ENCODE data around the gene CHST12. TPM values are rescaled to one million over a fixed set of nuclear protein-coding genes. Genes with fewer than 3 reads are reported as not detected.
"Not testable (repeated sequence)": the region's sequence is repeated elsewhere in the genome, so short reads cannot be mapped to it uniquely, and the experiment has no call there.

CHST12 gene
- polyA plus RNA-seq, 1 donor from 2014 or later, result 24.9 TPM

DNA sequence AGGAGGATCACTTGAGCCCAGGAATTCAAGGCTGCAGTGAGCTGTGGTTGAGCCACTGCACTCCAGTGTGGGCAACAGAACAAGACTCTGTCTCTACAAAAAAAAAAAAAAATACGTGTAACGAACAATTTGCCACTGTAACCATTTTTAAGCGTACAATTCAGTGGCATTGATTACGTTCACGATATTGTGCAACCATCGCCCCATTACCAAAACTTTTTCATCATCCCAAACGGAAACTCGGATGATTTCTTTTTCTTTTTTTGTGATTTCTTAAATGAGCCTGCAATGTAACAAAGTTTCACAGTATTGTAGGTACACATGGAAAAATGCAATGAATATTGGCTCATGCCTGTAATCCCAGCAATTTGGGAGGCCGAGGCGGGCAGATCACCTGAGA is 63.3 kb downstream of the CHST12 start:
- Mint-ChIP-seq H3K9me3 (no peaks in the 10 kb centered on the region), H3K36me3 (no peaks in the 10 kb centered on the region), H3K27ac (no peak overlapping the region), H3K4me3 (no peak overlapping the region), H3K27me3 (peaks cover 3% of the 10 kb centered on the region), H3K4me1 (peaks cover 2 to 5% (median 2%) of the 10 kb centered on the region in 3 donors)

DNA sequence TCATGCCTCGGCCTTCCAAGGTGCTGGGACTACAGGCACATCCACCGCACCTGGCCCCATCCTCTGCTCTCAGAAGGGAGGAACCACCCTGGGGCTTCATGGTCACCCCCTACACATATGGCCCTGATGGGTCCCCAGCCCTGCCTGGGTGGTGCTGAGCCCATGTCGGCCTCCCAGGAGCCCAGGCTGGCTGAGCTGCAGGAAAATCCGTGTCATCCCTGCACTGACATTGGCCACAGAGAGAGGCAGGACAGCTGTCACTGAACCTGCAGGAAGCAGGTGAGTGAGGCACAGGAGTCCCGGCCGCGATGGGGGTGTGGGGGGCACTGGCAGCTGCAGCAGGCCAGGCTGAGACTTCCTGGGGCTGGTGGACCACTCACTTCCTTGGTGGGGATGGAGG is 64.8 kb downstream of the CHST12 start:
- peaks cover 3% of the 10 kb centered on the region for H3K27me3 Mint-ChIP-seq
- H3K4me3 Mint-ChIP-seq, result no peak overlapping the region
- peaks cover 2 to 5% (median 2%) of the 10 kb centered on the region in 3 donors for H3K4me1 Mint-ChIP-seq
- no peak overlapping the region for H3K27ac Mint-ChIP-seq
- no peaks in the 10 kb centered on the region for H3K9me3 Mint-ChIP-seq
- H3K36me3 Mint-ChIP-seq, result no peaks in the 10 kb centered on the region

DNA sequence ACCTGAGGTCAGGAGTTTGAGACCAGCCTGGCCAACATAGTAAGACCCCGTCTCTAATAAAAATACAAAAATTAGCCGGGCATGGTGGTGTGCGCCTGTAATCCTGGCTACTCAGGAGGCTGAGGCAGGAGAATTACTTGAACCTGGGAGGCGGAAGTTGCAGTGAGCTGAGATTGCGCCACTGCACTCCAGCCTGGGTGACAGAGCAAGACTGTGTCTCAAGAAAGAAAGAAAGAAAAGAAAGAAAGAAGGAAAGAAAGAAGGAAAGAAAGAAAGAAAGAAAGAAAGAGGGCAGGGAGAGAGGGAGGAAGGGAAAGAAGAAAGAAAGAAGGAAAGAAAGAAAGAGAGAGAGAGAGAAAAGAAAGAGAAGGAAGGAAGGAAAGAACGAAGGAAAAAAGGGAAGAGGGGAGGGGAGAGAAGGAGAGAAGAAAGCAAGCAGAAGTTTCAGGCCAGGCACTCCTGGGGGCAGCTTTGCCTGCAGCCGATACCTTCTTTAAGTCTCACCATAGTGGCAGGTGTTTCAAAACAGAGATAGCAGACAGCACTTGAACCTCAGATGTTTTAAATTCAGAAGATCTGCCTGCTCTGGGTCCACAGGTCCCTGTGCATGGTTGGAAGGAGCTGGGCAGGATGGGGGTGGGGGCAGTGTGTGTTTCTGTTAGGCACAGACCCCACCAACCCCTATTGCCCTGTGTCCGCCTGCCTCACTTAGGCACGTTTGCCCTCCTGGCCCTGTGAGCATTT is 66.2 kb downstream of the CHST12 start:
- not testable (repeated sequence) for H3K27ac Mint-ChIP-seq, H3K9me3 Mint-ChIP-seq, H3K27me3 Mint-ChIP-seq

GRCh38 chr7:2470204-2471021 is 67.0 kb downstream of the CHST12 start:
- Mint-ChIP-seq H3K27ac (no peak overlapping the region), H3K4me3 (no peak overlapping the region), H3K4me1 (peaks cover 2 to 5% (median 2%) of the 10 kb centered on the region in 3 donors), H3K27me3 (peaks cover 3% of the 10 kb centered on the region), H3K36me3 (no peaks in the 10 kb centered on the region), H3K9me3 (no peaks in the 10 kb centered on the region)

More for the DNA sequence above, 66.2 kb downstream of the CHST12 start:
- H3K4me1 Mint-ChIP-seq, H3K36me3 Mint-ChIP-seq: not testable (repeated sequence)
- H3K4me3 Mint-ChIP-seq, result peak overlapping the region in 1 of 4 donors; percentile 10

GRCh38 chr7:2471022-2471329 is 67.6 kb downstream of the CHST12 start:
- no peaks in the 10 kb centered on the region for H3K36me3 Mint-ChIP-seq
- no peak overlapping the region for H3K27ac Mint-ChIP-seq
- H3K4me3 Mint-ChIP-seq, result no peak overlapping the region
- H3K27me3 Mint-ChIP-seq, result peaks cover 3% of the 10 kb centered on the region
- H3K9me3 Mint-ChIP-seq, result no peaks in the 10 kb centered on the region
- H3K4me1 Mint-ChIP-seq, result peaks cover 2 to 5% (median 2%) of the 10 kb centered on the region in 3 donors

DNA sequence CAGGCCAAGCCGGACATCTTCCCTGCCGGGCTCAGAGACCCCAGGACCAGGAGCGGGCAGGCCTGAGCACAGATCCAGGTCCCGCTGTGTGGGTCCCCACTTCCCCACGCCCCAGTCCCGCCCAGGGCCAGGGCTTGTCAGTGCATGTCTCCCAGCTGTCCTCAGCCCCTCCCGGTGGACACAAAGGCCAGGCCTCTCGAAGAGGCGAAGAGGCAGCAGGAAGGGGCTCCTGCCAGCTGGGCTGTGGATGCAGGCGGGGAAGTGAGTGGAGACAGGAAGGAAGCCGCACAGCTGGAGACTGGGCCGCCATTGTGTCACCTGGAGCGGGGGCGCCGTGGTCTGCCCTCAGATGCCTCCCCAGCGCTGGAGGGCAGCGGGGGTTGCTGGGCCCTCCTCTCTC is 68.0 kb downstream of the CHST12 start:
- Mint-ChIP-seq H3K36me3 (no peaks in the 10 kb centered on the region), H3K9me3 (no peaks in the 10 kb centered on the region), H3K4me1 (peaks cover 2 to 5% (median 2%) of the 10 kb centered on the region in 3 donors), H3K27ac (no peak overlapping the region), H3K4me3 (no peak overlapping the region), H3K27me3 (peaks cover 3% of the 10 kb centered on the region)

GRCh38 chr7:2472739-2473138 is 69.3 kb downstream of the CHST12 start:
- Mint-ChIP-seq H3K27ac (no peak overlapping the region), H3K9me3 (no peaks in the 10 kb centered on the region), H3K36me3 (no peaks in the 10 kb centered on the region)

GRCh38 chr7:2473496-2474180 is 70.2 kb downstream of the CHST12 start:
- Mint-ChIP-seq H3K27me3 (peaks cover 5% of the 10 kb centered on the region), H3K4me3 (no peak overlapping the region), H3K9me3 (no peaks in the 10 kb centered on the region), H3K36me3 (no peaks in the 10 kb centered on the region), H3K27ac (no peak overlapping the region), H3K4me1 (peaks cover 2 to 5% (median 3%) of the 10 kb centered on the region in 3 donors)

More at GRCh38 chr7:2472739-2473138, 69.3 kb downstream of the CHST12 start:
- H3K4me3 Mint-ChIP-seq, result no peak overlapping the region
- peaks cover 2 to 5% (median 3%) of the 10 kb centered on the region in 3 donors for H3K4me1 Mint-ChIP-seq
- peaks cover 5% of the 10 kb centered on the region for H3K27me3 Mint-ChIP-seq

DNA sequence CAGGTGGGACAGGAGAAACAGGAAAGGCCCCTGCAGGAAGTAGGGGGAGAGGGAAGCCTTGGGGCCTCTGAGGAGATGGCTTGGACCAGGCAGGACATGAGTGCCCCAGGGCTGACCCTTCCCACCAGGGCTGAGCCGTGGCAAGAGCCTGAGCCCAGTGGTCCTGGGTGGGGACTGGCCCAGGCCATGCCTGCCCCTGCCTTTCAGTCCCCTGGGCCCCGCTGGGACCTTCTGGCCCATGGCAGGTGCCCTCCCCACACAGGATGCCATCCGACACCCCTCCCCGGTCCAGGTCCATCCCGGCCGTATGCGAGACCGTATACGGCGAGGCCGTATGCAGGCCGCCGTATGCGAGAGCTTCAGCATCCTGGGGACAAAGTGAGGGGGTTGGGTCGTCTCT is 70.8 kb downstream of the CHST12 start:
- Mint-ChIP-seq H3K36me3 (no peaks in the 10 kb centered on the region), H3K27me3 (peaks cover 3% of the 10 kb centered on the region)

GRCh38 chr7:2474813-2475677 is 71.6 kb downstream of the CHST12 start:
- Mint-ChIP-seq H3K9me3 (no peaks in the 10 kb centered on the region), H3K4me3 (no peak overlapping the region), H3K27me3 (peaks cover 3% of the 10 kb centered on the region)

More for the DNA sequence above, 70.8 kb downstream of the CHST12 start:
- H3K27ac Mint-ChIP-seq, result no peak overlapping the region
- H3K4me1 Mint-ChIP-seq, result peaks cover 0 to 1% (median 0%) of the 10 kb centered on the region in 3 donors
- H3K9me3 Mint-ChIP-seq, result no peaks in the 10 kb centered on the region
- H3K4me3 Mint-ChIP-seq, result no peak overlapping the region

GRCh38 chr7:2475678-2476015 is 72.2 kb downstream of the CHST12 start:
- Mint-ChIP-seq H3K9me3 (no peaks in the 10 kb centered on the region), H3K36me3 (no peaks in the 10 kb centered on the region), H3K4me3 (no peak overlapping the region), H3K27ac (no peak overlapping the region), H3K27me3 (peaks cover 3% of the 10 kb centered on the region), H3K4me1 (peaks cover 0 to 1% (median 0%) of the 10 kb centered on the region in 3 donors)

More at GRCh38 chr7:2474813-2475677, 71.6 kb downstream of the CHST12 start:
- Mint-ChIP-seq H3K4me1 (peaks cover 0 to 1% (median 0%) of the 10 kb centered on the region in 3 donors), H3K36me3 (no peaks in the 10 kb centered on the region), H3K27ac (no peak overlapping the region)

DNA sequence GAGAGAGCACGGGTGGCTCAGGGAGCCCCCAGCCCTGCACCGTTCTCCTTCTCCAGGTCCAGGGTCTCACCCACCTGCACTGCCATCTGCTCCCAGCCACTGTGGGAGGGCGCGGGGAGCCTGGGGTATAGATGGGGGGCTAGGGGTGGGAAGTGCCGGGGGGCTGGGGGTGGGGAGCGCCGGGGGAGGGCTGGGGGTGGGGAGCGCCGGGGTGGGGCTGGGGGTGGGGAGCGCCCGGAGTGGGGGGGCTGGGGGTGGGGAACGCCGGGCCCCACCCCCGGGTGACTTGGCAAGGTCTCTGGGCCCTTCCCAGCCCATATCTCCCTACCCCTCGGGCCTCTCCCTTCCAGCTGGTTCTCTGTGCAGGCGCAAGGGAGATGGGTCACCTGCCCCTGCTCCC is 72.9 kb downstream of the CHST12 start, which contains the start of gene GRIFIN:
TSS of gene GRIFIN (minus strand) at position 101 of the 400 bp plus-strand sequence. CDS start at position 86, 15 bp downstream.
- no peaks in the 10 kb centered on the region for H3K9me3 Mint-ChIP-seq
- no peaks in the 10 kb centered on the region for H3K36me3 Mint-ChIP-seq
- H3K27ac Mint-ChIP-seq, result no peak within 1 kb of the TSS
- H3K4me1 Mint-ChIP-seq, result peaks cover 0 to 1% (median 0%) of the 10 kb centered on the region in 3 donors
- H3K27me3 Mint-ChIP-seq, result peaks cover 2% of the 10 kb centered on the region
- H3K4me3 Mint-ChIP-seq, result no peak within 1 kb of the TSS

GRCh38 chr7:2476776-2477446 is 73.5 kb downstream of the CHST12 start:
- Mint-ChIP-seq H3K27ac (no peak overlapping the region), H3K4me3 (no peak overlapping the region), H3K27me3 (peaks cover 2% of the 10 kb centered on the region), H3K36me3 (no peaks in the 10 kb centered on the region), H3K9me3 (no peaks in the 10 kb centered on the region), H3K4me1 (peaks cover 0 to 1% (median 0%) of the 10 kb centered on the region in 3 donors)
